AG08395 (cell line): ENCODE data around the gene CNOT8.
A peak's percentile ranks its signal among the peaks of the same experiment; 100 is the strongest.
"Not testable (repeated sequence)": the region's sequence is repeated elsewhere in the genome, so short reads cannot be mapped to it uniquely, and the experiment has no call there.

Source experiments
- DNase-seq: peaks from one replicate; pipeline ENCODE4 v3.0.0; 2012; ENCODE audit warnings: mixed read lengths, low spot score

CNOT8 gene

DNA sequence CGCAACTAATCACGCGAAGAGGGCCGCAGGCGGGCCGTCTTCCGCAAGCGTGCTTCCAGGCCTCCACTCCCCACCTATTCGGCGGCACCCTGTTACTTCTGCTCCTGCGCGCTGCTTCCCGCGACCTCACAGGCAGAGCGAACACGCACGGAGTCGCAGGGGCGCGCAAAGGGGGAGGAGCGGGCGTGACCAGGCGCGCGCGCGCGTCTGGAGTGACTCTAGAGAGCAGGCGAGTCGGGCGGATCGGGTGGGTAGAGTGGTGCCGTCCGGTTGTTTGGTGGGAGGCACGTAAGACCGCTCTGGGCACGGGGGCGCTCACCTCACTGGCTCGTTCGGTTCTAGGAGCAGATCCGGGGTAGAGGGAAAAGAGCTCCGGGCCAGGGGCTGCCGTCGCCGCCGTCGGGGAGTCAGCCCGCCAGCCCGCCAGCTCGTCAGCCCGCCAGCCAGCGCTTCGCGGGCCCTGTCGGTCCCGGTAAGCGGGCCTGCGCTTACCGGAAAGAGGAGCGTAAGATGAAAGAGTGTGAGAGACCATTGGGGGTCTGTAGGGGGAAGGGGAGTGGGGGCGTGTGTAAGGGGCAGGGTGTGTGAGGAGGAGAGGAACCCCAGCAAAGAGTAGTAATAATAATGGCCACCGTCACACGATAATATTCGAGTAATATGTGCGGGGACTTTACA, at the start of gene CNOT8:
Gene CNOT8, plus strand, starts transcription at position 331 of the 675 bp plus-strand sequence. CDS start 4,652 bp downstream, outside the sequence.
- DNase-seq: peak; percentile 91

DNA sequence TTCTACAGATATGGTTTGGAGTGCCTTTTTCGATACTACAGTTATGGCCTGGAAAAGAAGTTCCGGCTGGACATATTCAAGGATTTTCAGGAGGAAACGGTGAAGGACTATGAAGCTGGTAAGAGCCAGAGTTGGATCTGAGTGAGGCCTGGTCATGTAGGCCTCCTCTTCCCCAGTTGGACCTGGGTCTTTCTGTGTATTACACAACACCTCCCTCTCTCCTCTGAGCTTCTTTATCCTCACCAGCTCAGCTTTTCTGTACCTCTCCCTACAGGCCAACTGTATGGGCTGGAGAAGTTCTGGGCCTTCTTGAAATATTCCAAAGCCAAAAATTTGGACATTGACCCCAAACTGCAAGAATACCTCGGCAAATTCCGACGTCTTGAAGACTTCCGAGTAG, 47.2 kb upstream of the CNOT8 start:
- DNase-seq: no peak

DNA sequence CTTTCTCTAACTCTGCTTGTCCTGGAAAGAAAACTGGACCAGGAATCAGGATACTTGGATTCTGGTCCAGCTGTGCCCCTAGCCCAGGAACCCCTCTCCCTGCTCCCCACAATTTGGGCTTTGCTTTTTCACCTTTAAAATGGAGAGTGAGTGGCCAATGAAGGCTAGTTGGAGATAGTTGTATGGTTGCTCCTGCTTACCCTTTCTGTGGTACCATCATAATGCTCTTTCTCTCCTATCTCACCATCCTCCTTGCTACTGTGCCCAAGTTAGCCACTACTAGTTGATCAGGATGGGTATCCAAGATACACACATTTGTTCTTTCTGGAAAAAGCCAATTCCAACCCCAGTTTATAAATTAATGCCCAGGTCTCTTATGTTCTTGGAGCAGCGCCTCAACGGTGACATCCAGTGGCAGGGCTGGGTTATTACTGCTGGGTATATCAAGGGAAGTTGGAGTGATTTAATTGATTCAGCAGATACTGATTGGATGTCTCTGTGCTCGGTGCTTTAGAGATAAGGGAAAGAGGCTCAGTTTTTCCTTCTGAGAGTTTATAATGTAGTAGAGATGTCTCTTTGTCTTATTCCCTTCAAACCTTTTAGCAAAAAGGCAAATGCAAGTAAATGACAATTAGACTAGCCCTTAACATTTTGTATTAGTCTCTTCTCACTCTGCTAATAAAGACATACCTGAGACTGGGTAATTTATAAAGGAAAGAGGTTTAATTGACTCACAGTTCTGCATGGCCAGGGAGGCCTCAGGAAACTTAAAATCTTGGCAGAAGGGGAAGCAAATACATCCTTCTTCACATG, 46.6 kb upstream of the CNOT8 start:
- peak; percentile 85 for DNase-seq

DNA sequence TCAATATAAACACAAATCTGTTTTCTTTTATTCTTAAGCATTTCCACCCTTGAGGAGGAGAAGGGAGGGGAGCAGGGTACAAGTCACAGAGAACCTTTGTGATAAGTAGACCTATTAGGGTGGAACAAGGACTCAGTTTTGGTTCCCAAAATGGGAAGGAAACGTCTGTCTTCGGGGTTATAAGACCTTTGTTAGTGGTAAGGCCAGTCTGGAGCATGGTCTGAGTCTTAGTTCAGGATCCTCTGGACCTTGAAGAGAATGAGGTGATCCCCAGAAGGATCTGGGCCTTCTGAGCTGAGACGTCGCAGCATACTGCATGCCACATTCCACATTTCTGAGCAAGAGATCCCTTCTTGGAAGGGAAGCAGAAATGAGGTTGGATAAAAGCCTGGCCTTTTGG, 45.3 kb upstream of the CNOT8 start:
- DNase-seq: no peak

DNA sequence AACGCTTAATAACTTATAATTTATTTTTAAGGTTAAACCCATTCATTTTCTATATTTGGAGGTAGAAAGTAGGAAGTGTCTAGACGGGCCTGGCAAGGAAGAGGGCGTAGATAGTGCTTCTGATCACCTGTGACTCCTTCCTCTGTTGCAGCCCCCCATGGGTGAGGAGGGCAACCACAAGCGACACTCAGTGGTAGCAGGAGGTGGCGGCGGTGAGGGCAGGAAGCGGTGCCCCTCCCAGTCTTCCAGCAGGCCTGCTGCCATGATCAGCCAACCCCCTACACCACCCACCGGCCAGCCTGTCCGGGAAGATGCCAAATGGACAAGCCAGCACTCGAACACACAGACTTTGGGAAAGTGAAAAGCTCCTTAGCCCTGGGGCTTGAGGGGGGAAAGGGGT, 44.7 kb upstream of the CNOT8 start:
- no peak for DNase-seq

DNA sequence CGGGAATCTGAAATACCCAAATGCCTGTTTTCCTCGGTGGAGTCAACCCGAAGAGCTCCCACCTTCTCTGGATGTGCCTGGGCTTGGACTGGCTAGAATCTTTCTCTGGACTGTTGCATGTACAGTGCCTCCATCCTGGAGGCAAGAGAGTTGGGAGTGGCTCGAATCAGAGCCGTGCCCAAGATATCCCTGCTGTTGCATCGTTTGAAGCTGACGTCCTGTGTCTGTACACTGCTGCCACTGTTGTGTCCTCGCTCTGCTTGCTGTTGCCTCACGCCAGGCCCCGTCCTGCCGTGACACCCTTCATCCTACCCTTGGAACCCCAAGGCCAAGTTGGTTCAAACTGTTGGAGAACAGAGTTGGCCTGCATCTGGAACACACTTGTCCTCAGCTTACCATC, 43.4 kb upstream of the CNOT8 start:
- no peak for DNase-seq

DNA sequence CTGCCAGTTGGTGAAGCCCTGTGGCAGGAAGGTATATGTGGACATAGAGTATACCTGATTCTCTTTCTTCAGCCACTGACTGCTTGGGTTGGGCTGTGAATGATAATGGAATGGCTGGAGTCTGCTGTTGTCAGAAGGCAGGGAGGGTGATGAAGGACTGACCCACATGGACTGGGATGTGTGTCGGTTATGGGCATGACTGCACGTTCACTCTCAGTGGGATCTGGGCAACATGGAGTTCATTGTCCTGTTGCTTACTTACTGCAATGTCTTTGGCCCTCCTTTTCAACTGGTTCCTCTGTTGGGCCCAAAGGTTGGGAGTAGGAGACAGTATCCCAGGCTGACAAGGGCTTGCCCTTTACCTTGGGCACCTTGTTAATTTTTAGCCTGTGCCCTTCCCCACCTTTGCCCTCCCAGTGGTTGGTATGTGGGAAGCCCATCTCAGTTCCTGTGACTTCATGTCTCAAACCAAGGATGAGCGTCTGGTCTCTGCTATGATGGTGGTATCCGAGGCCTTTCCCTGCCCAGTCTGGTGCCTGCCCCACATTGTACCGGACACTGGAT, 42.7 kb upstream of the CNOT8 start:
- DNase-seq: no peak

DNA sequence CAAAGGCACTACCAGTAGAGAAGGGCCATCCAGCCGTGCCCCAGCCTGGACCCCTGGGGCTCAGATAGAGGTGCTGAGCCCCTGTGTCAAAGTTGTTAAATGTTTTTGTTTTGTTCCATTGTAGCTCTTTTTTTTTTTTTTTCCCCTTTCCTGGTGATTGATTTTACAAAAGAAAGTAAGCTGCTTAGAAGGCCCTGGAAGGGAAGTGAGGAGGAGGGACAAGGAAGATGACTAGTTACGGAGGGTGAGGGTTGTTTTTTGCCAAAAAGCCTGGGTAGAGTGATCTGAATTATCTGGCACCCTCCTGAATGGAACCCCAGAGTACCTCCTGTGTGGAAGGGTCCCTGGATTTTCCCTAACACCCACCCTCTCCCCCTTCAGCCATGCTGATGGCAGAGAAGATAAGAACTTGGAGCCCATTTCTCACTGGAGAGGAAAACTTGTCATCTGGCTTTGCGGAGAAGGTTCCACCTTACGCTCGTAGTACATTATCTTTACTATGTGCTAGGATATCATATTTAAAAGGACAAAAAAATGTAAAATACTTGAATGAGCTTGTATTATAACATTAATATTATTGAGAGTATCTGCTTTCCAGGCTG, 41.4 kb upstream of the CNOT8 start:
- DNase-seq: no peak

DNA sequence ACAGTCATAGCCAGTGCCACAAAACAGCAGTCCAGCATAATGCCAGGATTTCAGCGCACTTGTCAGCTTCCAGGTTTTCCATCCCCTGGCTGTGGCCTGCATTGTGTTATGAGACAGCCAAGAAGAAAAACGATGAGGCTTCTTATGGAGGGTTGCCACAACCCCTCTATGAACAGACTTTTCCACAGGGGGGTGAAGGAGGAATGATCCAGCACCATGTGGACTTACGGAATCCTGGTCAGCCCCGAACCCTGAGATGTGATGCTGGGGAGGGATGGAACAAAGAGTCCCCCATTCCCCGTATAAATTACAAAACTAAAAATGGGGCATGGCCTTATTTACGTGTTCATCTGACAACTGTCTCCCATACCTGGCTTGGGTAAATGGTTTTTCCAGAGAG, 40.6 kb upstream of the CNOT8 start:
- DNase-seq: no peak

DNA sequence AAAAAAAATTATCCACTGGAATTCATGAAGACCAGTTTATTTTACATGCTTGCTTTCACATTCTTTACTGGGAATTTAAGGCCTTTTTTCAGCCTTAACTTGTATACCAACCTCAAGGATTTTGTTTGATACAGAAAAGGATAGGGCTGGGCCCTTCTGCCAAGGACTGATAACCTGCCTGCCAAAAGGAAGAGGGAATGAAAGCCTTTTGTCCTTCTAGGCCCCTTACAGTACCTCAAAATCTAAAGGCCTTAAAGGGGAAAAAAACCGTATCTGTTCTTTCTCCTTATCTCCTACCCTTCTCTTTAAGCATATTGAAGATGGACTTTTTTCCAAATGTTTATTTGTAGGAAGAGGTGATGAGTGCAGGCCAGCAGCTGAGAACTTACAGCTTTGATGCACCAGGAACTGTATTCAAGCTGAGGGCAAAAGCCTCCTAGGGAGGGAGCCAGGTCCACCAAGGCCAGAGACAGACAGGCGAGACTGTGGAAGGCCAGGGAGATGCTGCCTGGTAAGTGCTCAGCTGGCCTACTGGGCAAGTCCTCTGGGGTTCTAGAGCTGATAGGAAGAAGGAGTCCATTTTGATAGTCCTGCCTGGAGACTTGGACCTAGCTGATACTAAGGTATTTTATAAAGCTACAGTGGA, 39.8 kb upstream of the CNOT8 start:
- DNase-seq: no peak

DNA sequence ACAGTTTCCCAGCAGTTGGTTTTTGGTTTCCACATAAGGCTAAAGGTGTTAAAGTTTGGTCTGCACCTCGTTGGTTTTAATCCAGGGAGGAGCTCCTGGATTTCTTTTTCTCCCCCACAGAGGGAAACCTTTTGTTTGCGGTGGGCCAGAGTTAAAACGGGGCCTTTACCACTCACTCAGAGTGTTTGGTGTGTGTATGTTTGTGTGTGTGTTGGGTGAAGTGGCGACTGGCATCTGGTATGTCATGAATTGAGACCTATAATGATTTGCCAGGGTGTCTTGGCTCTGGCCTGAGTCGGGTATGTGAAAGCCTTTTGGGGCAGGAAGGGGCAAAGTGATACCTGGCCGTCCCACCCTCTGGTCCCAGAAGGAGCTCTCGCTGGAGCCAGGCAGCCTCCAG, 38.9 kb upstream of the CNOT8 start:
- no peak for DNase-seq

DNA sequence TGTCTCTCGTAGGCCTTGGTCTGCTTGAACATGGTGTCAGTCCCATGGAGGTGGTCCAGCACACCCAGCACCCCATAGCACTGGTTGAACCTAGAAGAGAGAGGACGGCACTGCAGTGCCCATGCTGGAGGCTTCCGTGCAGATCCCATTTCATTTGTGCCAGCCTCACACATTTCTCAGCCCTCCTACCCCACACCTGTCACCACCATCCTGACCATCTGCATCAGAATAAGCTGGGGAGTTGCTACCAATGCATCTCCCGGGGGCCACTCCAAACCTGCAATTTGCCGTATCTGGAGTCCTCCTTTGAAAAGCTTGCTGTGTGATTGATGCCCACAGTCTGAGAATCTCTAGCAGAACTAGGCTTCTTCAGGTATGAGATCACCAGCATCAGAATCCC, 38.0 kb upstream of the CNOT8 start:
- no peak for DNase-seq

DNA sequence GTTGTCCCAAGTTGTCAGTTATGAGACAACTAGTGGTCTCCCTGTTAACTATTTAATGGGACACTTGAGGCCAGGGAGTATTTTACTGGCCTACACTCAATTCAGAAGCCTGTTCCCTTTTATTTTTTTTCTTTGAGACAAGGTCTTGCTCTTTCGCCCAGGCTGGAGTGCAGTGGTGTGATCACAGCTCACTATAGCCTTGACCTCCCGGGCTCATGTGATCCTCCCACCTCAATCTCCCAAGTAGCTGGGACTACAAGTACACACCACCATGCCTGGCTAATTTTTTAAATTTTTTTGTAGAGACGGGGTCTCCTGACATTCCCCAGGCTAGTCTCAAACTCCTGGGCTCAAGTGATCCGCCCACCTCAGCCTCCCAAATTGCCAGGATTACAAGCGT, 35.5 kb upstream of the CNOT8 start:
- not testable (repeated sequence) for DNase-seq

DNA sequence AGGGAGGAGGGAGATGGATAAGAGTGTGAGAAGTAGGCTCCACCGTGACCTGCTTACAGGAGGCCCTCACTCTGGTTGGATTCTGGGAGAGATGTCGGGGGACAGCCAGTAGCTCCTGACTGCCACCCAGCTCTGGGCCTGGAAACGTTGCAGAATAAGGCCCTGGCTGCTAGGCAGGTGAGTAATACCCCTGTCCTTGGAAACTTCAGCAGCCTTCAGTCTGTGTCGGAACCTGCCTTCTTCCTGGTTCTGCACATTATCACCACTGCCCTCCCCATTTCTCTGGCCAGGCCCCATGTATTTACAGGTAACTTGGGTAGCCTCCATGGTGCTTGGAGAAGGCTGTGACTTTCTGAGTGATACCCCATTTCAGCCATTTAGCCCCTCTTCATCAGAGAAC, 34.8 kb upstream of the CNOT8 start:
- no peak for DNase-seq

DNA sequence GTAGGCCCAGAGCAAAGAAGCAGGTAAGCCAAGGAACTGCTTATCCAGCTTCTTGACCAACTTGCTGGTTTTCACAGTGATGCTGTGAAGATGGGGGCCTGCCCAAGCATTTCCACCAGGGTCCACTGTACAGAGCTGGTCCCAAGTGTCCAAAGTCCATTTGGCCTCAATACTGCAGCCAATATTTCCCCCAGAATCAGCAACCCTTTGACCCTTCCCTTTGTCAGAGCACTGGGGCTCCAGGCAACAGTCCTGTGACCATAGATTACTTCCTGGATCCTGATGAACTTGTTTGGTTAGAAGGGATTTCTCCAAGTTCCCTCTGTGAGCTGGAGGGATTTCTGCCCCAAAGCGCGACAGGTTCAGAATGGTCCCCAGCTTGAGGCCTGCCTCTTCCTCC, 34.4 kb upstream of the CNOT8 start:
- no peak for DNase-seq

DNA sequence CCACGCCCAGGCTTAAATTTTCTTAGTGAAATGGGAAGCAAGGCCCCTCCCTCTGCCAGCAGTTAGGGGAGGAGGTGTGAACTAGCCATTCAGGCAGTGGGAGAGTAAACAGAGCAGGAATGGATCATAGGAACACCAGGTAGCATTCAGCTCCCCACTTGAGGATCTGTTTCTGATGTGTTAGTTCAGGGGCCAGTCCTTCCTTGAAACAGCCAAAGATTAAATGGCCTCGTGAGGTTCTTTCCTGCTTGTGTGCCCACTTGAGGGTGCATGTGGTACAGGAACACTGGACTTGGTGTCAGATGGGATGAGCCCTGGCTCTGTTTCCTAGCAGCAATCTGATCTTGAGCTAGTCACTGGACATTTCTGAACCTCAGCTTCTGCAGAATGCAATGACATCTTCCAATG, 29.2 kb upstream of the CNOT8 start:
- DNase-seq: no peak

DNA sequence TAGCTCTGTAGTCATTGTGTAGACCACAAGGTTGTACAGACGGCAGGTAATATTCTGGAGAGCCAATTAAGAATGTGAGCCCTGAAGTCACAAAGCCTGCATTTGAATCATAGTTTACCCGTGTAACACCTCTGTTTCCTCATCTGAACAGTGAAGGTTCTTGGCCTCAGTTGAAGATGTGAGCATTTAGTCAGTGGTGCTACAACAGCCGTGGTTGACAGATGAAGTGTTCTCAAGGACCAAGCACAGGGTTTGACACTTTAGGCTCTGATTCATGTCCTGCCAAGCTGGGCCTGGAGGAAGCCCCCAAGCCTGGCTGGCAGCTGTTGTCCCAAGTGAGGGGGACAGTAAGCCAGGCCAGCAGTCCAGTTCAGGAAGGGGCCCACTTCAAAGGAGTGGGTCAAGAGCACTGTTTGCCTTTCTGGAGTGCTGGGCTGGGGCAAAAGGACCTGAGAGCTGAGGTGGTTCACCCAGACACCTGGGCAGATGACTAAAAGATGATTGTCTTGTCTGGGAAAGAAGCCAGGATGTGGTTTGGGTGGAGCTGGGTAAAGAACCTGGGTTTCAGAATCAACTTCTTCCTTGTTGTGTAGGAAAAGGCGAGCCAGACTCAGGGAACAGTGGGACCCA, 28.7 kb upstream of the CNOT8 start:
- DNase-seq: no peak

DNA sequence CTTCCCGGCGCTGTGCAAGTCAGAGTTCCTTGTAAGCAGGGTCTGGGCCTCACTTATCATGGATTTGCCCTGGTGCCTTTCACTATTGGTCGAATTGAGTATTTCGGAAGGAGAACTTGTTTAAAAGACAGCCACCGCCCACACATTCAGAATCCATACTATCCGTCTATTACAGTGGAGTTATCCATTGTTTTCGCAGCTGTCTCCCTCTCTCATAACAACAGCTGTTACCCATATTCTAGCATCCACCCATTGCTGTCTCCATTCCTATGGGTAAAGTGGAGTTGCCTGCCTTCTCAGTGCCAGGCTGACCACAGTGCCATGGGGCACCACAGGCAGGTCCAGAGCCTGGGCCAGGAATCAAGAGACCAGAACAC, 28.2 kb upstream of the CNOT8 start:
- no peak for DNase-seq

DNA sequence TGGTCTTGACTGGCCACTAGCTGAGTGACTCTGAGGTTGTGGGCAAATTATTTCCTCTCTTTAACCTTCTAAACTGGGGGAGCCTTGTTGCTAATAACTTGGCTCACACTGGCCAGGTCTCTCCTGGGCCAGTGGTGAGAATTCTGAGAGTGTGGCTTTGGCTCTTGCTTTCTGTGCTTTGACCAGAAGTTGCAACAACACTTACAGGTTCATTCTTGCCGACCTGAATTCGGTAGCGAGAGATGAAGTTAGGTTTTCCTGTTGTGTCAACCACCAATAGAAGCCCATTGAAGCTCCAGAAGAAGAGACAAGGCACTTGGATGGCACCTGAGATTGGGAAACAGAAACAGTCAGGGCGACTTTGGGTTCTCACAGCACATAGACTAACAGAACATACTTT, 27.8 kb upstream of the CNOT8 start:
- DNase-seq: no peak

DNA sequence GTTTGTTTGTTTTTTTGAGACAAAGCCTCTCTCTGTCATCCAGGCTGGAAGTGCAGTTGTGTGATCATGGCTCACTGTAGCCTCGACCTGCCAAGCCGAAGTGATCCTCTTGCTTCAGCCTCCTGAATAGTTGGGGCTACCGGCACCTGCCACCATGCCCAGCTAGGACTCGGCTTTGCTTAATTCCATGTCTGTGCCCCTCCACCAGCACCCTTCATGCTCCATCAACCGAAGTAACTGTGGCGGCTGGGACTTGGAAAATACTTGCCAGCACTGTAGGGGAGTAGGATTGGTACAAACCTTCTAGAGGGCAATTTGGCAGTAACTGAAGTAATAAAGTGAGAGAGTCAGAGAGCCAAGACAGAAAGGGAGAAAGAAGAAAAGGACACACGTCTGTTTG, 27.0 kb upstream of the CNOT8 start:
- no peak for DNase-seq

DNA sequence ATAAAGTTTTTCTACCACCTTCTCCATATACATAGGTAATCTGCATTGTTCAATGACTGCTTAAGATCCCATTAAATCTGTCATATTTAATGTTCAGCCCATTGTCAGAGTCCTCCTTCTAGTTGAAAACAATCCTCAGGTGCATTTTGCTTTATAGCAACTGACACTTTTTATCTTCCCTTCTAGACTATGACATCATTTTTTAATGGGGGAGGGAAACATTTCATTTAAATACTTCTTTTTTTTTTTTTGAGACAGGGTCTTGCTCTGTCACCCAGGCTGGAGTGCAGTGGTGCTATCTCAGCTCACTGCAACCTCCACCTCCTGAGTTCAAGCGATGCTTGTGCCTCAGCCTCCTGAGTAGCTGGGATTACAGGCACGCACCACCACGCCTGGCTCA, 25.6 kb upstream of the CNOT8 start:
- DNase-seq: not testable (repeated sequence)

DNA sequence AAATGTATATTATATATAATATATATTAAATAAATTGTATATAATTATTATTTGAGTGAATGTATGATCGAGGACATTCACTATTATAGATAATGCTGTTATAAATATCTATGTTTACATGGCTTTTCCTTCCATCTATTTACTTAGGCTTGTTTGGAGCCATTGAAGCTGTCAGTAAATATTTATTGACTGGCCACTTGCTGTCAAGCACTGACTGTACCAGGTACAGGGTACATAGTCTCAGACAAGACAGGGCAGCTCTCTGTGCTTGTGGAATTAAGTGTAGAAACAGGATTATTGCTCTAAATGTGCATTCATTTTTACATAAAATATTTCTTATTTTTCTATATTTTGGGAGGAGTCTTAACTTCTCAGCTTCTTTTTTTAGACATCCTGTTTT, 24.4 kb upstream of the CNOT8 start:
- DNase-seq: no peak
